ENCODE data around the gene AGBL3.

DNA sequence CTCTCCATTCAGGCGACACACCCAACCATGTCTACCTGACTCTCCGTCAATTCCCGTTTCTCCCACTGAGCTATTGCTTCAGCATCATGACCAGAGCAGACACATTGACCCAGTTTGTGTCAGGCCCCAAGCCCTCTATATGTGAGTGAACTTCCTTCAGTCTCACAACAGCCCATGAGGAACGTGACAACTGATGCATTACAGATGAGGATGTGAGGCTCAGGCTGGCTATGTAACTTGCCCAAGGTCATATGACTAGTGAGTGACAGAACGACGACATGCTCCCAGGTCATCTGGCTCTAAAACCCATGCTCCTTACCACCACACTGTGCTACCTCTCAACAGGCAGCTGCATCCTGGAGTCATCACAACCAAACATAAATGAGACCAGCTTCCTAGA, 165.2 kb downstream of the AGBL3 start:
- TF ChIP-seq, protein P1, sequence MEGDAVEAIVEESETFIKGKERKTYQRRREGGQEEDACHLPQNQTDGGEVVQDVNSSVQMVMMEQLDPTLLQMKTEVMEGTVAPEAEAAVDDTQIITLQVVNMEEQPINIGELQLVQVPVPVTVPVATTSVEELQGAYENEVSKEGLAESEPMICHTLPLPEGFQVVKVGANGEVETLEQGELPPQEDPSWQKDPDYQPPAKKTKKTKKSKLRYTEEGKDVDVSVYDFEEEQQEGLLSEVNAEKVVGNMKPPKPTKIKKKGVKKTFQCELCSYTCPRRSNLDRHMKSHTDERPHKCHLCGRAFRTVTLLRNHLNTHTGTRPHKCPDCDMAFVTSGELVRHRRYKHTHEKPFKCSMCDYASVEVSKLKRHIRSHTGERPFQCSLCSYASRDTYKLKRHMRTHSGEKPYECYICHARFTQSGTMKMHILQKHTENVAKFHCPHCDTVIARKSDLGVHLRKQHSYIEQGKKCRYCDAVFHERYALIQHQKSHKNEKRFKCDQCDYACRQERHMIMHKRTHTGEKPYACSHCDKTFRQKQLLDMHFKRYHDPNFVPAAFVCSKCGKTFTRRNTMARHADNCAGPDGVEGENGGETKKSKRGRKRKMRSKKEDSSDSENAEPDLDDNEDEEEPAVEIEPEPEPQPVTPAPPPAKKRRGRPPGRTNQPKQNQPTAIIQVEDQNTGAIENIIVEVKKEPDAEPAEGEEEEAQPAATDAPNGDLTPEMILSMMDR (IDR thresholded peaks at IDR 0.05) = no peak
- TF ChIP-seq JUN (IDR thresholded peaks at IDR 0.05) (no peak), CHD2 (IDR thresholded peaks at IDR 0.05; ENCODE audit: low read length, partially characterized antibody) (no peak), RNF2 (IDR thresholded peaks at IDR 0.05; ENCODE audit: borderline replicate concordance, low read depth) (no peak), POLR2A (IDR thresholded peaks at IDR 0.05; ENCODE audit: low read length) (no peak), SREBF2 (IDR thresholded peaks at IDR 0.05) (no peak)
- TF ChIP-seq, protein P2, sequence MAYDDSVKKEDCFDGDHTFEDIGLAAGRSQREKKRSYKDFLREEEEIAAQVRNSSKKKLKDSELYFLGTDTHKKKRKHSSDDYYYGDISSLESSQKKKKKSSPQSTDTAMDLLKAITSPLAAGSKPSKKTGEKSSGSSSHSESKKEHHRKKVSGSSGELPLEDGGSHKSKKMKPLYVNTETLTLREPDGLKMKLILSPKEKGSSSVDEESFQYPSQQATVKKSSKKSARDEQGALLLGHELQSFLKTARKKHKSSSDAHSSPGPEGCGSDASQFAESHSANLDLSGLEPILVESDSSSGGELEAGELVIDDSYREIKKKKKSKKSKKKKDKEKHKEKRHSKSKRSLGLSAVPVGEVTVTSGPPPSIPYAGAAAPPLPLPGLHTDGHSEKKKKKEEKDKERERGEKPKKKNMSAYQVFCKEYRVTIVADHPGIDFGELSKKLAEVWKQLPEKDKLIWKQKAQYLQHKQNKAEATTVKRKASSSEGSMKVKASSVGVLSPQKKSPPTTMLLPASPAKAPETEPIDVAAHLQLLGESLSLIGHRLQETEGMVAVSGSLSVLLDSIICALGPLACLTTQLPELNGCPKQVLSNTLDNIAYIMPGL (CRISPR knock-in tag; IDR thresholded peaks at IDR 0.05; ENCODE audit: borderline replicate concordance) = no peak
